ENCODE measurements around the gene MEGF8. TPM values are rescaled to one million over a fixed set of nuclear protein-coding genes. Genes with fewer than 3 reads are reported as not detected.

MEGF8 gene
- total RNA-seq, 1 experiment from 2014 or later, result 6.5 TPM

DNA sequence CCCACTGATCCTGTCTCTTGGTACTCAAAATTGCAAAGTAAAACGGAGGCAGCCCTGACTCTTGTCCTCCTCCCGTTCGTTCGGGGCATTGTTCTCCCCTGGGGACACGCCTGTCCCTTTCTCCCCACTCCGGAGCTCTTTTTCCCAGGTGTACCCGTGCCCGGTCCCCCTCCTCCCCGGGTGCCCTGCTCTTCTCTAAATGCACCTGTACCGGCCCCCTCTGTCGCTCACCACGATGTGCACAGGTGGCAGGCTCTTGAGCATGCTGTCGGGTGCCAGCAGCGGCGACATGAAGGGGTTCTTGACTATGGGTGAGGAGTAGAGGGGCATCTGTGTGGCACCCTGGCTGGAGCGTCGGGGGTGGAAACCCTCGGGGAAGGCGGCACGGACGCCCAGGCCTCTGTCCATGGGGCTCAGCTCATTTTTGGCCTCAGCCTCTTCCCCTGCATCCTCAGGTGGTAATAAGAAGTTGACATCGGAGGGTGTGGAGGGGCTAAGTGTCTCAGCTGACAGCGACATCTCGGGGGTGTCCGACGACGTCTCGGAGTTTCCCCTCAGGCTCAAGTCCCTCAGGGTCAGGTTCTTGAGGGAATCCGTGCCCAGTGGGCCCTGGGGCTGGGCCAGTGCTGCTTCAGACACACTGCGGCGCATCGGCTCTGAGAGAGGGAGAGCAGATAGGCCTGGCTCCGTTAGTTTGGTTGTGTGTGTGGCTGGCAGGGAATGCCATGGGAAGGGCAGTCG, 77.1 kb downstream of the MEGF8 start:
- H3K79me2 ChIP-seq (ENCODE audit: low read length), result peaks cover 5% of the 10 kb centered on the region
- DNase-seq, result no peak
- peaks cover 24% of the 10 kb centered on the region for H3K4me1 ChIP-seq (ENCODE audit: low read length)
- peaks cover 10% of the 10 kb centered on the region for H3K36me3 ChIP-seq (ENCODE audit: insufficient read depth, low read length)
- no peak overlapping the region for H3K27ac ChIP-seq (ENCODE audit: low read length)
- no peaks in the 10 kb centered on the region for H3K27me3 ChIP-seq (ENCODE audit: low read length)
- H3K9ac ChIP-seq (ENCODE audit: low read length), result peak overlapping the region; percentile 70
- H3K4me2 ChIP-seq (ENCODE audit: low read depth, low read length, poor library complexity, severe bottlenecking), result peak overlapping the region; percentile 65
- H4K20me1 ChIP-seq (ENCODE audit: insufficient read depth, low read depth, low read length), result peaks cover 3% of the 10 kb centered on the region; the same call in 1 of the 2 replicates
- no peaks in the 10 kb centered on the region for H3K9me2 ChIP-seq (replicated peaks; ENCODE audit: insufficient read depth, low read length)
- H3K4me3 ChIP-seq (ENCODE audit: low read length), result peak overlapping the region; percentile 65
- no peak overlapping the region for H2AFZ ChIP-seq (ENCODE audit: low read length)
- H3K9me3 ChIP-seq (ENCODE audit: low read length), result no peaks in the 10 kb centered on the region

DNA sequence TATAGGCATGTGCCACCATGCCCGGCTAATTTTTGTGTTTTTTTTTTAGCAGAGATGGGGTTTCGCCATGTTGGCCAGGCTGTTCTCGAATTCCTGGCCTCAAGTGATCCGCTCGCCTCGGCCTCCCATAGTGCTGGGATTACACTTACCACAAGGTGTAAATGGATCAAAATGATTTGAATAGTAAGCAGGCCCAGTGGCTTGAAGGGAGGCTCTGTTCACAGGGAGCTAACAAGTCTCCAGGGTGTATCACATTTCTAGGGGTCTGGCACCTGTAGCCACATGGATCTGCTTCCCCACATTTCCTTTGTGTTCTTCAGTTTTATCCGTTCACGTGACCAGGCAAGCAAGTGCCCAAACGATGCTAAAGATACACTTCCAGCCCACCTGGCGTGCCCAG, 78.2 kb downstream of the MEGF8 start:
- Histone ChIP-seq H3K9ac (ENCODE audit: low read length) (no peak overlapping the region), H3K27ac (ENCODE audit: low read length) (no peak overlapping the region), H2AFZ (ENCODE audit: low read length) (no peak overlapping the region), H3K4me2 (ENCODE audit: low read depth, low read length, poor library complexity, severe bottlenecking) (no peak overlapping the region), H3K4me3 (ENCODE audit: low read length) (no peak overlapping the region), H3K9me3 (ENCODE audit: low read length) (no peaks in the 10 kb centered on the region), H3K9me2 (replicated peaks; ENCODE audit: insufficient read depth, low read length) (no peaks in the 10 kb centered on the region), H3K79me2 (ENCODE audit: low read length) (no peaks in the 10 kb centered on the region), H3K36me3 (ENCODE audit: insufficient read depth, low read length) (peaks cover 14% of the 10 kb centered on the region), H3K27me3 (ENCODE audit: low read length) (no peaks in the 10 kb centered on the region), H4K20me1 (ENCODE audit: insufficient read depth, low read depth, low read length) (peaks cover 7% of the 10 kb centered on the region; the same call in 1 of the 2 replicates), H3K4me1 (ENCODE audit: low read length) (peaks cover 18% of the 10 kb centered on the region)
- DNase-seq, result no peak

DNA sequence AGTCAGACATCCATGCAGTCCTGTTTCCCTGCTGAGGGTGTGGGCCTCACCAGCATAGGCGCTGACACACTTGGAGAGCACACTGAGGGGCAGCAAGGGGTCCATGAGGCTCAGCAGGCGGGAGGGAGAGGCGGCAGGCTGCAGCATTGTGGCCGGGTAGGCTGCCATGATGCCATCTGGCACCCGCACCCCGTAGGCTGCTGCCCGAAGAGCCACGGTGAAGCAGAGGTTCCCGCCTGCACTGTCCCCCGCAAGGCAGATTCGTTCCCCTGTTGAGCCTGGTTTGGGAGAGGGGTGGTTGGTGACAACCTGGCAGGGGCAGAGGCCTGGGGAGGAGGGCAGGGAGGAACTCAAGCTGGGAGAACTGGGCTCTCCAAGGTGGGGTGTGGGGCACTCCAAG, 80.7 kb downstream of the MEGF8 start:
- Histone ChIP-seq H3K9me2 (replicated peaks; ENCODE audit: insufficient read depth, low read length) (no peaks in the 10 kb centered on the region), H3K4me1 (ENCODE audit: low read length) (peaks cover 17% of the 10 kb centered on the region), H3K9ac (ENCODE audit: low read length) (no peak overlapping the region), H3K4me2 (ENCODE audit: low read depth, low read length, poor library complexity, severe bottlenecking) (no peak overlapping the region), H3K79me2 (ENCODE audit: low read length) (no peaks in the 10 kb centered on the region), H3K9me3 (ENCODE audit: low read length) (no peaks in the 10 kb centered on the region), H3K27ac (ENCODE audit: low read length) (no peak overlapping the region), H3K27me3 (ENCODE audit: low read length) (no peaks in the 10 kb centered on the region), H4K20me1 (ENCODE audit: insufficient read depth, low read depth, low read length) (peaks cover 15% of the 10 kb centered on the region; the same call in 1 of the 2 replicates), H3K36me3 (ENCODE audit: insufficient read depth, low read length) (peaks cover 14% of the 10 kb centered on the region), H2AFZ (ENCODE audit: low read length) (no peak overlapping the region), H3K4me3 (ENCODE audit: low read length) (no peak overlapping the region)
- no peak for DNase-seq

DNA sequence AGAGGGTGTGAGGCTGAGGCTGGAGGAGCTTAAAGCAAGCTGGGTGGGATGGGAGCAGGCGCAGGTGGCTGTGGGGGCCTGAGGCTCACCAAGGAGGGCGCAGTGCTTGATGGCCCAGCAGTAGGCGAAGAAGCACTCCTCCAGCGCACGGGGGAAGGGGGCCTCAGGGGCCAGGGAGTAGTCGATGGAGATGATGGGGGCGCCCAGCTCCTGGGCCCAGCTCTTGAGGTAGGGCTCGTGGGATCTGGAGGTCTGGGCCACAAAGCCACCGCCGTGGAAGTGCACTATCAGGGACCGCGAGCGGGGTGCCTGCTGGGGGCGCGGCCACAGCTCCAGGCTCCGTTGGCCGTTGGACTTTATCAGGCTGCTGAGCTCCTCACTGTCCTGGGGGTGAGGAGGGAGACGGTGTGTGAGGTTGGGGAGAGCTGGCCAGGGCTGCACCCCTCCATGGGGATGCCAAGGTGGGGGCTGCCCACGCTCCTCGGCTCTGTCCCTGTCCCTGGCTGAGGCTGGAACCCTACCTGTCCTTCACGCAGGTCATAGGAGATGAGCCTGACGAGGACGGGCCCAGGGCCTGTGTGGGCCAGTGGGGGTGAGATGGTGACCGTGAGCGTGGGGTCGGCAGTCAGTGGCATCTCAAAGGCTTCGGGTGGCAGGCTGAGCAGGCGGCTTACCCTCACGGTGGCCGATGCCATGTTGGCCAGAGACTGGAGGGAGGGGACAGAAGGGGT, 81.8 kb downstream of the MEGF8 start:
- Histone ChIP-seq H3K4me2 (ENCODE audit: low read depth, low read length, poor library complexity, severe bottlenecking) (no peak overlapping the region), H3K9ac (ENCODE audit: low read length) (no peak overlapping the region), H3K27ac (ENCODE audit: low read length) (no peak overlapping the region), H3K79me2 (ENCODE audit: low read length) (0 out of 2 replicates have a peak, but pooled peaks cover 5% of the 10 kb centered on the region), H3K9me2 (replicated peaks; ENCODE audit: insufficient read depth, low read length) (no peaks in the 10 kb centered on the region), H3K27me3 (ENCODE audit: low read length) (no peaks in the 10 kb centered on the region), H3K4me3 (ENCODE audit: low read length) (no peak overlapping the region), H4K20me1 (ENCODE audit: insufficient read depth, low read depth, low read length) (peaks cover 15% of the 10 kb centered on the region; the same call in 1 of the 2 replicates), H2AFZ (ENCODE audit: low read length) (no peak overlapping the region), H3K9me3 (ENCODE audit: low read length) (no peaks in the 10 kb centered on the region), H3K36me3 (ENCODE audit: insufficient read depth, low read length) (peaks cover 14% of the 10 kb centered on the region), H3K4me1 (ENCODE audit: low read length) (peaks cover 6% of the 10 kb centered on the region)
- no peak for DNase-seq

DNA sequence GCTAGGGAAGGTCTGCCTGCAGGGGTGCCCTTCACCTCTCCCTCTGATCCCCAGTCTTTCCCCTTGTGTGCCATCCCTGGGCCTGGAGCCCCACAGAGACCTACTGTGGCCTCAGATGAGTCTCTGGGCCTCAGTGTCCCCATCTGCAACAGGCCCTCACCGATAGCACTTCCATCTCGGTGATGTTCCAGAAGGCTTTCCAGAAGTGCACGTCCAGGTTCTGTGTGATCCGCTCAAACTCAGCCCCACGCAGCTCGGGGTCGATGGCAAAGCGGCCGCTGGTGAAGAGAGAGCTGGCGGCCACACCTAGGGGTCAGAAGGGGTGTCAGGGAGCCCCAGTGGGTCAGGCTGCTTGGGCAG, 82.4 kb downstream of the MEGF8 start:
- no peaks in the 10 kb centered on the region for H3K9me3 ChIP-seq (ENCODE audit: low read length)
- no peak overlapping the region for H3K27ac ChIP-seq (ENCODE audit: low read length)
- no peaks in the 10 kb centered on the region for H3K27me3 ChIP-seq (ENCODE audit: low read length)
- H2AFZ ChIP-seq (ENCODE audit: low read length), result no peak overlapping the region
- H3K9ac ChIP-seq (ENCODE audit: low read length), result no peak overlapping the region
- no peak for DNase-seq
- H3K4me1 ChIP-seq (ENCODE audit: low read length), result peaks cover 1% of the 10 kb centered on the region
- H3K4me2 ChIP-seq (ENCODE audit: low read depth, low read length, poor library complexity, severe bottlenecking), result no peak overlapping the region
- peaks cover 15% of the 10 kb centered on the region; the same call in 1 of the 2 replicates for H4K20me1 ChIP-seq (ENCODE audit: insufficient read depth, low read depth, low read length)
- H3K36me3 ChIP-seq (ENCODE audit: insufficient read depth, low read length), result peaks cover 14% of the 10 kb centered on the region
- no peak overlapping the region for H3K4me3 ChIP-seq (ENCODE audit: low read length)
- no peaks in the 10 kb centered on the region for H3K9me2 ChIP-seq (replicated peaks; ENCODE audit: insufficient read depth, low read length)
- 0 out of 2 replicates have a peak, but pooled peaks cover 5% of the 10 kb centered on the region for H3K79me2 ChIP-seq (ENCODE audit: low read length)

DNA sequence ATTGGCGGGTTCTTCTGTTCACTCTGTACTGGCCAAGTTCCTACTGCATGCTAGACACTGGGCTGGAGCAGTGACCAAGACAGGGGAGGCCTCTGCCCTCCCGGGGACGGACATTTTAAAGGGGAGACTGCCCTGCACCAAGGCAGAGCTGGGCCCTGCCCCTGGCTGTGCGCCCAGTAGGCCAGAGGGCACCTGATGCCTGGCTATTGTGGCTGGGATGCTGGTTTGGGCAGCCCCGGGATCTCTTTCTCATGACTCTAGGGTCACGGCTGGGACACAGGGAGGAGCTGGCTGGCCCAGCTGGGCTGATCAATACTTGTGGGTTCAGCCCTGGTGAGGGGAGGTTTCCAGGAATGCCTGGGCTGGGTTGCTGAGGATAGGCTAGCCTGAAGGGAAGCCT, 84.0 kb downstream of the MEGF8 start:
- H3K27me3 ChIP-seq (ENCODE audit: low read length), result no peaks in the 10 kb centered on the region
- H2AFZ ChIP-seq (ENCODE audit: low read length), result no peak overlapping the region
- no peak overlapping the region for H3K27ac ChIP-seq (ENCODE audit: low read length)
- peaks cover 14% of the 10 kb centered on the region for H3K36me3 ChIP-seq (ENCODE audit: insufficient read depth, low read length)
- H3K9ac ChIP-seq (ENCODE audit: low read length), result no peak overlapping the region
- no peaks in the 10 kb centered on the region for H3K9me2 ChIP-seq (replicated peaks; ENCODE audit: insufficient read depth, low read length)
- no peaks in the 10 kb centered on the region for H3K4me1 ChIP-seq (ENCODE audit: low read length)
- H3K4me3 ChIP-seq (ENCODE audit: low read length), result no peak overlapping the region
- no peak for DNase-seq
- H4K20me1 ChIP-seq (ENCODE audit: insufficient read depth, low read depth, low read length), result peaks cover 15% of the 10 kb centered on the region; the same call in 1 of the 2 replicates
- H3K9me3 ChIP-seq (ENCODE audit: low read length), result no peaks in the 10 kb centered on the region
- H3K4me2 ChIP-seq (ENCODE audit: low read depth, low read length, poor library complexity, severe bottlenecking), result no peak overlapping the region
- H3K79me2 ChIP-seq (ENCODE audit: low read length), result peaks cover 10% of the 10 kb centered on the region; the same call in 1 of the 2 replicates

DNA sequence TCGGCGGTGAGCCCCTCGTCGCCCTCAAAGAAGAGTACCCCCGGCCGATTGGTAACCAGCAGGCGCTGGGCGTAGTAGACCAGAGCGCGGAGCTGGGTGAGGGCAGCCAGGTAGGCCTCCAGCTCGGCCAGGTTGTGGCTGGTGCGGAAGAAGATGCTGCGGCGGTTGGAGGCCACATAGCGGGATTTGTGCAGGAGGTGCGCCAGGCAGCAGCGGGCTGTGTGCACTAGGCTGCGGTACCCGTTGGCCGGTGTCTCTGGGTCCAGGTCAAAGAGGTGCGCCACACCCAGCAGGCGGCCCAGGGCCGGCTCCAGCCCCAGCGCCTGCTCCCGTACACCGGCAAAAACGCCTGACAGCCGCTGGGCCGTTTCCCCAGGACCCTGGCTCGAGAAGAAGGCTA, 84.9 kb downstream of the MEGF8 start:
- Histone ChIP-seq H3K27me3 (ENCODE audit: low read length) (no peaks in the 10 kb centered on the region), H3K9ac (ENCODE audit: low read length) (no peak overlapping the region), H3K9me2 (replicated peaks; ENCODE audit: insufficient read depth, low read length) (no peaks in the 10 kb centered on the region), H3K4me1 (ENCODE audit: low read length) (no peaks in the 10 kb centered on the region), H3K4me2 (ENCODE audit: low read depth, low read length, poor library complexity, severe bottlenecking) (no peak overlapping the region), H3K27ac (ENCODE audit: low read length) (no peak overlapping the region), H3K4me3 (ENCODE audit: low read length) (no peak overlapping the region), H4K20me1 (ENCODE audit: insufficient read depth, low read depth, low read length) (peaks cover 15% of the 10 kb centered on the region; the same call in 1 of the 2 replicates), H2AFZ (ENCODE audit: low read length) (no peak overlapping the region), H3K9me3 (ENCODE audit: low read length) (no peaks in the 10 kb centered on the region), H3K36me3 (ENCODE audit: insufficient read depth, low read length) (peaks cover 8% of the 10 kb centered on the region), H3K79me2 (ENCODE audit: low read length) (peaks cover 11% of the 10 kb centered on the region; the same call in 1 of the 2 replicates)
- no peak for DNase-seq

DNA sequence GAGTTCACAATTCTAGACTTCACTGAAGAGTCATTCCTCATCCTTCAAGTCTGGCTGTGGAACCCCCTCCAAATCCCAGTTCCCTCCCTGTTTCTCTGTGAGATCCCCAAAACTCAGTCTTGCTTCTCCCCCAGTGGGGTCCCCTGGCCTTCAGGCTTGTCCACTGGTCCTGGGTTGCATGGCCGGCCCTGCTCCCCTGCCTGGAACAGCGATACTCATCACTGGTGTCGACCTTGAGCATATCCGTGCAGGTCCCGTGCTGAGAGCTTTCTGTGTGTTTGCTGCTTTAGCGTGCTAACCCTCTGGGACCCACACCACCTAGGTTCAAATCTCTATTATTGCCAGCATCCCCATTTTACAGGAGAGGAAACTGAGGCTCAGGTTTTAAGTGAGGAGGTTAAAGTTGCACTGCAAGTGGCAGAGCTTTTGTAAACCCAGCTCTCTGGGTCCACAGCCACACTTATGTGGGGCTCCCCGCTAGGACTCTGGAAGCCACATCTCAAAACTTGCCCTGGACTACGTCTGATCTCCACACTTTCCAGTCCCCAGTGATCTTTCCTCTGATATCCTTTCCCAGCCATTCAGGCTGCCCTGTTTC, 86.2 kb downstream of the MEGF8 start:
- Histone ChIP-seq H2AFZ (ENCODE audit: low read length) (no peak overlapping the region), H3K27ac (ENCODE audit: low read length) (no peak overlapping the region), H3K27me3 (ENCODE audit: low read length) (no peaks in the 10 kb centered on the region), H4K20me1 (ENCODE audit: insufficient read depth, low read depth, low read length) (peaks cover 12% of the 10 kb centered on the region; the same call in 1 of the 2 replicates), H3K9ac (ENCODE audit: low read length) (no peak overlapping the region), H3K4me2 (ENCODE audit: low read depth, low read length, poor library complexity, severe bottlenecking) (no peak overlapping the region), H3K79me2 (ENCODE audit: low read length) (peaks cover 13% of the 10 kb centered on the region), H3K9me3 (ENCODE audit: low read length) (no peaks in the 10 kb centered on the region), H3K9me2 (replicated peaks; ENCODE audit: insufficient read depth, low read length) (no peaks in the 10 kb centered on the region), H3K4me3 (ENCODE audit: low read length) (no peak overlapping the region), H3K36me3 (ENCODE audit: insufficient read depth, low read length) (0 out of 2 replicates have a peak, but pooled peaks cover 4% of the 10 kb centered on the region), H3K4me1 (ENCODE audit: low read length) (no peaks in the 10 kb centered on the region)
- DNase-seq, result no peak

Measured in Karpas-422 (cell line).